ENCODE data around the gene CPT2. TPM values are rescaled to one million over a fixed set of nuclear protein-coding genes. Genes with fewer than 3 reads are reported as not detected.

Gene CPT2
- total RNA-seq, 2 experiments from 2014 or later = 17.8 to 18.6 TPM

DNA sequence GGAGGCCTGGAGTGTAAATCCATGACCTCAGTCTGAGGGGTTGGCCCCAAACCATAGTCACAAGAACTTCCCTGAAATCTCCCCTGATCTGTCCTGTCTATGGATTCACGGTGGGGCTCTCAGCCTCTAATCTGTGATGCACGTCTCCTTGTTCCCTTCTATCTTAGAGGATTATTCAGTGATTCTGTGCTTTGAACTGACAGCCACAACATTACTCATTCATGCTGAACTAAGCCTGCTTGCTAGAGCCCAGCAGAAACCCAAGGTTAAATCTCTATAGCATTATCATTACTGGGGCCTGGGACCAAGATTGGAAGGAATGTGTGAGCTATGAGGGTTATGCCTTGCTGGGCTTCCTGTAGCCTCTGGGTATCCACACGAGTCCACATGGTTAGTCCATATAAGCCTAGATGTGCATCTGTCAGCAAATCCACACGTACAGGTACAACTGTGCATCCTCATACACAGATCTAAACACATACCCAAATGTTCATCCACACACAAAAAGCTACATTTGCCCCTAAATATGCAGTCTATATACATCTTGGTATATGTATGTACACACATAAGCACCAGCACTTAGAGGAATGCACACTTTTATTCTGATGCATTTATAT, 64.1 kb downstream of the CPT2 start:
- ATAC-seq = no peak
- Mint-ChIP-seq H3K4me1 (ENCODE audit: low read depth) (no peaks in the 10 kb centered on the region), H3K27ac (no peak overlapping the region), H3K27me3 (no peaks in the 10 kb centered on the region), H3K9me3 (no peaks in the 10 kb centered on the region), H3K4me3 (no peak overlapping the region), H3K36me3 (ENCODE audit: low read depth) (peaks cover 63% of the 10 kb centered on the region)
- intact Hi-C loops (cut with micrococcal nuclease) = no loop called here
- DNase-seq = no peak
- ChIA-PET CTCF (no interaction called here), POLR2A (no interaction called here)
- TF ChIP-seq, protein P1, sequence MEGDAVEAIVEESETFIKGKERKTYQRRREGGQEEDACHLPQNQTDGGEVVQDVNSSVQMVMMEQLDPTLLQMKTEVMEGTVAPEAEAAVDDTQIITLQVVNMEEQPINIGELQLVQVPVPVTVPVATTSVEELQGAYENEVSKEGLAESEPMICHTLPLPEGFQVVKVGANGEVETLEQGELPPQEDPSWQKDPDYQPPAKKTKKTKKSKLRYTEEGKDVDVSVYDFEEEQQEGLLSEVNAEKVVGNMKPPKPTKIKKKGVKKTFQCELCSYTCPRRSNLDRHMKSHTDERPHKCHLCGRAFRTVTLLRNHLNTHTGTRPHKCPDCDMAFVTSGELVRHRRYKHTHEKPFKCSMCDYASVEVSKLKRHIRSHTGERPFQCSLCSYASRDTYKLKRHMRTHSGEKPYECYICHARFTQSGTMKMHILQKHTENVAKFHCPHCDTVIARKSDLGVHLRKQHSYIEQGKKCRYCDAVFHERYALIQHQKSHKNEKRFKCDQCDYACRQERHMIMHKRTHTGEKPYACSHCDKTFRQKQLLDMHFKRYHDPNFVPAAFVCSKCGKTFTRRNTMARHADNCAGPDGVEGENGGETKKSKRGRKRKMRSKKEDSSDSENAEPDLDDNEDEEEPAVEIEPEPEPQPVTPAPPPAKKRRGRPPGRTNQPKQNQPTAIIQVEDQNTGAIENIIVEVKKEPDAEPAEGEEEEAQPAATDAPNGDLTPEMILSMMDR (IDR thresholded peaks at IDR 0.05) = no peak

DNA sequence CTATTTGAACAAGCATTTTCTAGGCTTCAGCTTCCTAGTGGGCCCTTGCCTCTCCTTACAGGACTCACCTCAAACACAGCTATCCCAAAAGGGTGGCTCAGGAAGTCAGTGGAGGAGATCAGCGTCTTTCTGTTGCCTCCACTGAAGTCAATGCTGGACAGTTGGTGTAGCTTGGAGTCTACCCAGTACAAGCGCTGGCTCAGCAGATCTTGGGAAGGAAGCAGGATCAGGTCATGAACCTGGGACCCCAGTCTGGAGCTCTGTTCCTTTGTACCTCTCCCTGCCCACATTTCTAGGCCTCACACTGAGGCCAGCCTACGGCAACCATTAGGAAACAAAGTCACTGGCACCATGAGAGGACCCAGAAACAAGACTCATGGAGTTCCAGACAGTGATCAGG, 65.4 kb downstream of the CPT2 start:
- ATAC-seq = no peak
- TF ChIP-seq, protein P1 (IDR thresholded peaks at IDR 0.05) = no peak
- no peaks in the 10 kb centered on the region for H3K9me3 Mint-ChIP-seq
- no peak overlapping the region for H3K4me3 Mint-ChIP-seq
- POLR2A ChIA-PET = no interaction called here
- H3K27ac Mint-ChIP-seq = no peak overlapping the region
- H3K36me3 Mint-ChIP-seq (ENCODE audit: low read depth) = peaks cover 62% of the 10 kb centered on the region
- no peaks in the 10 kb centered on the region for H3K27me3 Mint-ChIP-seq
- CTCF ChIA-PET = interaction anchor here (1.1 kb wide), 1 partner anchor 131 kb away, joined by 4 read pairs; no protein-coding TSS in a partner anchor
- intact Hi-C loops (cut with micrococcal nuclease) = no loop called here
- no peak for DNase-seq
- H3K4me1 Mint-ChIP-seq (ENCODE audit: low read depth) = no peaks in the 10 kb centered on the region

Other genes with a start within 250 kb of the CPT2 start
- gene PODN, start 134.6 kb upstream of the CPT2 start, total RNA-seq = not detected
- gene SLC1A7, start 54.2 kb upstream of the CPT2 start, total RNA-seq = not detected
- gene CZIB, start 23.8 kb downstream of the CPT2 start, total RNA-seq = 10 to 100 TPM; 35.3 to 36.4 TPM
- gene MAGOH, start 41.7 kb downstream of the CPT2 start, total RNA-seq = 10 to 100 TPM; 90.9 to 91.4 TPM
- gene LRP8, start 131.2 kb downstream of the CPT2 start, total RNA-seq = 10 to 100 TPM; 39.9 to 41.6 TPM